Measurements from ENCODE around the gene DTX4.

DTX4 gene

DNA sequence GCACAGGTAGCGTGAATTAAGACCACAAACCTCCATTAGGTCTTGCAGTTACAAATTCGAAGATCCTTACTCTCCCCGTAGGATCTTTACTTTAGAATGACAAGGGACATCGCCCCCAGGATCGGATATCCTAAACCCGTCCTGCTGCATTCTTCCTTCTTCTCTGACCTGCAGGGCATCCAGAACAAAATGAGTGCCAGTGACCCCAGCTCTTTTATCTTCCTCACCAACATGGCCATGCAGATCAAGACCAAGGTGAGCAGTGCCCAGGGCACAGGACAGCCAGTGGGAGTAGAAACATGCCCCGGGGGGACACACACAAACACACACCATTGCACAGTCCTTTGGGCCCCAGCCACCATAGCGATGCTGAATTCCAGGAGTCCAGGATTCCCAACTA is 83.3 kb downstream of the DTX4 start:
- Histone ChIP-seq H3K9ac (no peak overlapping the region), H3K27me3 (no peaks in the 10 kb centered on the region), H3K4me3 (no peak overlapping the region), H3K27ac (no peak overlapping the region), H3K9me3 (no peaks in the 10 kb centered on the region), H3K4me1 (peaks cover 10% of the 10 kb centered on the region), H3K4me2 (no peak overlapping the region), H4K20me1 (no peaks in the 10 kb centered on the region), H3K36me3 (no peaks in the 10 kb centered on the region)
- TF ChIP-seq Cebpa-rat (IDR thresholded peaks at IDR 0.05), result no peak
